ENCODE measurements around the gene PLAC9.

The PLAC9 gene

GRCh38 chr10:80104066-80104926 lies 28.2 kb upstream of the PLAC9 start:
- H3K4me3 ChIP-seq (ENCODE audit: low read depth, low read length): no peak overlapping the region
- no peak for DNase-seq (ENCODE audit: low read depth)
- TF ChIP-seq POLR2A (IDR thresholded peaks at IDR 0.05; ENCODE audit: extremely low read depth, insufficient read length) (no peak), MYC (IDR thresholded peaks at IDR 0.05; ENCODE audit: low read depth, low read length) (no peak), CTCF (IDR thresholded peaks at IDR 0.05; ENCODE audit: low read depth, low read length) (no peak), MAX (IDR thresholded peaks at IDR 0.05; ENCODE audit: low read depth, low read length) (no peak)

GRCh38 chr10:80108576-80109239 lies 23.8 kb upstream of the PLAC9 start:
- no peak overlapping the region for H3K4me3 ChIP-seq (ENCODE audit: low read depth, low read length)
- DNase-seq (ENCODE audit: low read depth): no peak
- TF ChIP-seq CTCF (IDR thresholded peaks at IDR 0.05; ENCODE audit: low read depth, low read length) (no peak), POLR2A (IDR thresholded peaks at IDR 0.05; ENCODE audit: extremely low read depth, insufficient read length) (no peak), MAX (IDR thresholded peaks at IDR 0.05; ENCODE audit: low read depth, low read length) (no peak)

GRCh38 chr10:80110986-80111385 lies 21.5 kb upstream of the PLAC9 start:
- no peak for DNase-seq (ENCODE audit: low read depth)
- no peak overlapping the region for H3K4me3 ChIP-seq (ENCODE audit: low read depth, low read length)
- no peak for TF ChIP-seq MAX (IDR thresholded peaks at IDR 0.05; ENCODE audit: low read depth, low read length)
- no peak for TF ChIP-seq POLR2A (IDR thresholded peaks at IDR 0.05; ENCODE audit: extremely low read depth, insufficient read length)
- no peak for TF ChIP-seq MYC (IDR thresholded peaks at IDR 0.05; ENCODE audit: low read depth, low read length)
- TF ChIP-seq CTCF (IDR thresholded peaks at IDR 0.05; ENCODE audit: low read depth, low read length): no peak

GRCh38 chr10:80118669-80119068 lies 13.9 kb upstream of the PLAC9 start:
- DNase-seq (ENCODE audit: low read depth): no peak
- no peak overlapping the region for H3K4me3 ChIP-seq (ENCODE audit: low read depth, low read length)
- TF ChIP-seq POLR2A (IDR thresholded peaks at IDR 0.05; ENCODE audit: extremely low read depth, insufficient read length) (no peak), CTCF (IDR thresholded peaks at IDR 0.05; ENCODE audit: low read depth, low read length) (no peak), MAX (IDR thresholded peaks at IDR 0.05; ENCODE audit: low read depth, low read length) (no peak), MYC (IDR thresholded peaks at IDR 0.05; ENCODE audit: low read depth, low read length) (no peak)

GRCh38 chr10:80122110-80122710 lies 10.3 kb upstream of the PLAC9 start:
- TF ChIP-seq CTCF (IDR thresholded peaks at IDR 0.05; ENCODE audit: low read depth, low read length): no peak
- H3K4me3 ChIP-seq (ENCODE audit: low read depth, low read length): no peak overlapping the region
- DNase-seq (ENCODE audit: low read depth): no peak
